Activated naive CD4-positive, alpha-beta T cell treated with Interleukin-2 at 50 U/mL for 16 hours (primary cell): Measurements from ENCODE around the gene SHANK2.

Experiments used
- DNase-seq: peaks from one replicate; pipeline ENCODE4 v3.0.0-alpha.2; 2020

SHANK2 gene

GRCh38 chr11:71252269-71252769 is at the start of gene SHANK2:
SHANK2 (minus strand) TSS chr11:71252577; CDS start chr11:71147326, 105,251 bp downstream.
- no peak for DNase-seq

GRCh38 chr11:71301858-71302533 is 49.6 kb upstream of the SHANK2 start:
- no peak for DNase-seq

- no peak for DNase-seq
Measured at GRCh38 chr11:71301046-71301857, 48.9 kb upstream of the SHANK2 start.

GRCh38 chr11:71300187-71300586 is 47.8 kb upstream of the SHANK2 start:
- no peak for DNase-seq

GRCh38 chr11:71298761-71299181 is 46.4 kb upstream of the SHANK2 start:
- no peak for DNase-seq

GRCh38 chr11:71298016-71298550 is 45.7 kb upstream of the SHANK2 start:
- DNase-seq, result no peak

GRCh38 chr11:71294846-71295600 is 42.6 kb upstream of the SHANK2 start:
- no peak for DNase-seq

GRCh38 chr11:71293961-71294782 is 41.8 kb upstream of the SHANK2 start:
- no peak for DNase-seq

- DNase-seq, result no peak
Measured at GRCh38 chr11:71286701-71287643, 34.6 kb upstream of the SHANK2 start.

GRCh38 chr11:71285111-71285510 is 32.7 kb upstream of the SHANK2 start:
- DNase-seq, result no peak

- no peak for DNase-seq
Measured at GRCh38 chr11:71284525-71285092, 32.2 kb upstream of the SHANK2 start.

GRCh38 chr11:71283971-71284441 is 31.6 kb upstream of the SHANK2 start:
- no peak for DNase-seq

- no peak for DNase-seq
Measured at GRCh38 chr11:71282581-71283351, 30.4 kb upstream of the SHANK2 start.

- no peak for DNase-seq
Measured at GRCh38 chr11:71281831-71282230, 29.5 kb upstream of the SHANK2 start.

GRCh38 chr11:71281204-71281603 is 28.8 kb upstream of the SHANK2 start:
- DNase-seq, result no peak

GRCh38 chr11:71279916-71280645 is 27.7 kb upstream of the SHANK2 start:
- DNase-seq, result no peak

- no peak for DNase-seq
Measured at GRCh38 chr11:71272161-71272560, 19.8 kb upstream of the SHANK2 start.

- no peak for DNase-seq
Measured at GRCh38 chr11:71269603-71270511, 17.5 kb upstream of the SHANK2 start.
